Astrocyte (in vitro differentiated cells and primary cell): Measurements from ENCODE around the gene ZNF593OS. TPM values are rescaled to one million over a fixed set of nuclear protein-coding genes. Genes with fewer than 3 reads are reported as not detected.

ENCODE experiments used
- DNase-seq: peaks from one replicate; pipeline ENCODE4 v3.0.0-alpha.2; 2010; ENCODE audit warnings: low read depth
- FAIRE-seq: peaks from 2 replicates; lab custom pipeline; 2011; peaks lifted over from hg19 to GRCh38; lab: Jason Lieb, UNC
- H2AFZ ChIP-seq: 2 replicates; pipeline ENCODE4 v1.6.0; 2012; ENCODE audit warnings: low read depth, low read length, inconsistent platforms
- H3K27ac ChIP-seq: 2 replicates; pipeline ENCODE4 v1.5.1; 2011; ENCODE audit warnings: low read depth, low read length, inconsistent platforms
- H3K27me3 ChIP-seq: 2 replicates; pipeline ENCODE4 v1.6.0; 2011; ENCODE audit warnings: low read length, inconsistent platforms; ENCODE audit not compliant: insufficient read depth
- H3K36me3 ChIP-seq: 2 replicates; pipeline ENCODE4 v1.5.1; 2011; ENCODE audit warnings: low read length, inconsistent platforms; ENCODE audit not compliant: insufficient read depth
- H3K4me1 ChIP-seq: 2 replicates; pipeline ENCODE4 v1.5.1; 2011; ENCODE audit warnings: low read length, inconsistent platforms; ENCODE audit not compliant: insufficient read depth
- H3K4me2 ChIP-seq: 2 replicates; pipeline ENCODE4 v1.6.0; 2012; ENCODE audit warnings: low read length, inconsistent platforms
- H3K4me3 ChIP-seq: 2 replicates; pipeline ENCODE4 v1.5.1; 2011; ENCODE audit warnings: low read depth, mild to moderate bottlenecking, low read length, inconsistent platforms; ENCODE audit not compliant: insufficient read depth
- H3K79me2 ChIP-seq: 2 replicates; pipeline ENCODE4 v1.6.0; 2012; ENCODE audit warnings: mild to moderate bottlenecking, low read length, inconsistent platforms; ENCODE audit not compliant: insufficient read depth
- H3K9ac ChIP-seq: 2 replicates; pipeline ENCODE4 v1.6.0; 2012; ENCODE audit warnings: mild to moderate bottlenecking, low read length, inconsistent platforms
- H3K9me3 ChIP-seq: 2 replicates; pipeline ENCODE4 v1.5.1; 2012; ENCODE audit warnings: low read depth, mild to moderate bottlenecking, low read length, inconsistent platforms; ENCODE audit not compliant: insufficient read depth
- H4K20me1 ChIP-seq: 2 replicates; pipeline ENCODE4 v1.6.0; 2012; ENCODE audit warnings: low read length, inconsistent platforms; ENCODE audit not compliant: insufficient read depth
- H3K27ac Mint-ChIP-seq: one replicate; pipeline ENCODE4 v1.8.0; 2021; ENCODE audit warnings: mild to moderate bottlenecking, mixed read lengths; ENCODE audit not compliant: unreplicated experiment
- H3K27me3 Mint-ChIP-seq: one replicate; pipeline ENCODE4 v1.8.0; 2021; ENCODE audit warnings: low read depth, mixed read lengths; ENCODE audit not compliant: unreplicated experiment
- H3K36me3 Mint-ChIP-seq: one replicate; pipeline ENCODE4 v1.8.0; 2021; ENCODE audit warnings: low read depth, mixed read lengths; ENCODE audit not compliant: unreplicated experiment
- H3K4me1 Mint-ChIP-seq: one replicate; pipeline ENCODE4 v1.8.0; 2021; ENCODE audit warnings: low read depth, mixed read lengths; ENCODE audit not compliant: unreplicated experiment
- H3K4me3 Mint-ChIP-seq: one replicate; pipeline ENCODE4 v1.8.0; 2021; ENCODE audit warnings: mild to moderate bottlenecking, moderate library complexity, mixed read lengths; ENCODE audit not compliant: unreplicated experiment
- H3K9me3 Mint-ChIP-seq: one replicate; pipeline ENCODE4 v1.8.0; 2021; ENCODE audit warnings: mild to moderate bottlenecking, mixed read lengths; ENCODE audit not compliant: unreplicated experiment
- EZH2 ChIP-seq: IDR thresholded peaks from 2 replicates; pipeline ENCODE4 v1.6.1; 2012; ENCODE audit warnings: mild to moderate bottlenecking, low read length, inconsistent platforms; ENCODE audit not compliant: insufficient read depth
- total RNA-seq: library from RNA; stranded (reverse); gene quantifications from 2 replicates; pipeline ENCODE4 v1.2.1, GENCODE V29; 2021
- TF ChIP-seq, protein P1 (sequence below): IDR thresholded peaks from 2 replicates; pipeline ENCODE4 v1.5.1; 2011; ENCODE audit warnings: low read depth, mild to moderate bottlenecking, inconsistent platforms, low read length, moderate library complexity; ENCODE audit not compliant: insufficient read depth

Gene ZNF593OS
- total RNA-seq, 1 donor from 2014 or later, result not detected

DNA sequence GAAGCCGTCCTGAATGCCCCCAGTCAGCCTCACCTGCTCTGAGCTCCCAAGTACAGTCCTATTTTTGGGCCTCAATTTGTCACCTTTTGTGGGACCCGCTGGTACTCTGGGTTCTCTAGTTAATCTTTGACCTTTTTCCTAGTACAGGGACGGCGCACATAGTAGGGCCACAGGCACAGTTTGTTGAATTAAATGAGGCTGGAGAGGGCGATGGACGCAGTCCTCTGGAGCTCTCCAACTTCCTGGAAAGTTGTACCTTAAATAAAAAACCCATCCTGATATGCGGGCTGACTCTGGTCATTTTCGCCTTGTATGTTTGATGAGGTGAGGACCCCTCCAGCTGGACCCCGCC, 8.0 kb downstream of the ZNF593OS start:
- H3K27ac Mint-ChIP-seq, result no peak overlapping the region

DNA sequence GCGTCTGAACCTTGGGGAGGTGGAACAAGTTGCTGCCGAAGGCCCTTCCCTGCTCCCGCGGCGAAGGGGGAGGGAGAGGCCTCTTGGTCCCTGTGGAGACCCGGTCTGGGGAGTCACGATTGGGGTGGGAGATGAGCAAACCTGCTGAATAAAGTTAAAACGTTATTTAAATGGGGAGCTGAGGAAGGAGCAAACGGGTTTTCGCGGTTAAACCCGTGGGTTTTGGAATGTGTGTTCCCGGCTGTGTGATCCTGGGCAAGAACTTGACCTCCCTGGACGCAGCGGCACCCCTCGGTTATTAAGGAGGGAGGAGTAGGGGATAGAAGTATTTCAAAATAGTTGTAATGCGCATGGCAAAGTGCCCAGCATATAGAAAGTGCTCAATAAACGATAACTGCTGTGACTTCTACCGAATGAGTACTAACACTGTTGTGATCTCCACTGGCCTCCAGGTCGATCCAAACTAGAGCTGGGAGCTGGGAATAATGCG, 9.4 kb downstream of the ZNF593OS start:
- no peak for DNase-seq
- H3K4me1 Mint-ChIP-seq, result peaks cover 22% of the 10 kb centered on the region
- Histone ChIP-seq H3K79me2 (no peaks in the 10 kb centered on the region), H3K27ac (no peak overlapping the region), H4K20me1 (no peaks in the 10 kb centered on the region), H3K4me3 (peak overlapping the region; percentile 51), H3K4me1 (peaks cover 20% of the 10 kb centered on the region), H3K36me3 (no peaks in the 10 kb centered on the region), H3K4me2 (peak overlapping the region; percentile 86), H3K9ac (no peak overlapping the region), H3K27me3 (peaks cover 2% of the 10 kb centered on the region), H3K9me3 (no peaks in the 10 kb centered on the region), H2AFZ (peak overlapping the region; percentile 91)
- H3K27me3 Mint-ChIP-seq, result peaks cover 13% of the 10 kb centered on the region
- no peak for TF ChIP-seq EZH2
- TF ChIP-seq, protein P1, sequence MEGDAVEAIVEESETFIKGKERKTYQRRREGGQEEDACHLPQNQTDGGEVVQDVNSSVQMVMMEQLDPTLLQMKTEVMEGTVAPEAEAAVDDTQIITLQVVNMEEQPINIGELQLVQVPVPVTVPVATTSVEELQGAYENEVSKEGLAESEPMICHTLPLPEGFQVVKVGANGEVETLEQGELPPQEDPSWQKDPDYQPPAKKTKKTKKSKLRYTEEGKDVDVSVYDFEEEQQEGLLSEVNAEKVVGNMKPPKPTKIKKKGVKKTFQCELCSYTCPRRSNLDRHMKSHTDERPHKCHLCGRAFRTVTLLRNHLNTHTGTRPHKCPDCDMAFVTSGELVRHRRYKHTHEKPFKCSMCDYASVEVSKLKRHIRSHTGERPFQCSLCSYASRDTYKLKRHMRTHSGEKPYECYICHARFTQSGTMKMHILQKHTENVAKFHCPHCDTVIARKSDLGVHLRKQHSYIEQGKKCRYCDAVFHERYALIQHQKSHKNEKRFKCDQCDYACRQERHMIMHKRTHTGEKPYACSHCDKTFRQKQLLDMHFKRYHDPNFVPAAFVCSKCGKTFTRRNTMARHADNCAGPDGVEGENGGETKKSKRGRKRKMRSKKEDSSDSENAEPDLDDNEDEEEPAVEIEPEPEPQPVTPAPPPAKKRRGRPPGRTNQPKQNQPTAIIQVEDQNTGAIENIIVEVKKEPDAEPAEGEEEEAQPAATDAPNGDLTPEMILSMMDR, result no peak
- no peaks in the 10 kb centered on the region for H3K36me3 Mint-ChIP-seq
- peak overlapping the region; percentile 53 for H3K27ac Mint-ChIP-seq
- FAIRE-seq, result no peak
- peak overlapping the region; percentile 77 for H3K4me3 Mint-ChIP-seq
- H3K9me3 Mint-ChIP-seq, result no peaks in the 10 kb centered on the region

More for the DNA sequence above, 8.0 kb downstream of the ZNF593OS start:
- Histone ChIP-seq H4K20me1 (no peaks in the 10 kb centered on the region), H3K9me3 (no peaks in the 10 kb centered on the region), H3K36me3 (no peaks in the 10 kb centered on the region), H3K9ac (no peak overlapping the region), H3K4me2 (peak overlapping the region; percentile 80), H3K4me1 (peaks cover 20% of the 10 kb centered on the region), H3K27ac (no peak overlapping the region), H3K4me3 (no peak overlapping the region), H3K79me2 (no peaks in the 10 kb centered on the region), H3K27me3 (peaks cover 2% of the 10 kb centered on the region), H2AFZ (no peak overlapping the region)
- H3K4me1 Mint-ChIP-seq, result peaks cover 18% of the 10 kb centered on the region
- FAIRE-seq (no peak), DNase-seq (no peak)
- TF ChIP-seq, protein P1, result no peak
- TF ChIP-seq EZH2, result no peak
- H3K9me3 Mint-ChIP-seq, result no peaks in the 10 kb centered on the region
- peaks cover 4% of the 10 kb centered on the region for H3K27me3 Mint-ChIP-seq
- no peaks in the 10 kb centered on the region for H3K36me3 Mint-ChIP-seq
- peak overlapping the region; percentile 45 for H3K4me3 Mint-ChIP-seq

DNA sequence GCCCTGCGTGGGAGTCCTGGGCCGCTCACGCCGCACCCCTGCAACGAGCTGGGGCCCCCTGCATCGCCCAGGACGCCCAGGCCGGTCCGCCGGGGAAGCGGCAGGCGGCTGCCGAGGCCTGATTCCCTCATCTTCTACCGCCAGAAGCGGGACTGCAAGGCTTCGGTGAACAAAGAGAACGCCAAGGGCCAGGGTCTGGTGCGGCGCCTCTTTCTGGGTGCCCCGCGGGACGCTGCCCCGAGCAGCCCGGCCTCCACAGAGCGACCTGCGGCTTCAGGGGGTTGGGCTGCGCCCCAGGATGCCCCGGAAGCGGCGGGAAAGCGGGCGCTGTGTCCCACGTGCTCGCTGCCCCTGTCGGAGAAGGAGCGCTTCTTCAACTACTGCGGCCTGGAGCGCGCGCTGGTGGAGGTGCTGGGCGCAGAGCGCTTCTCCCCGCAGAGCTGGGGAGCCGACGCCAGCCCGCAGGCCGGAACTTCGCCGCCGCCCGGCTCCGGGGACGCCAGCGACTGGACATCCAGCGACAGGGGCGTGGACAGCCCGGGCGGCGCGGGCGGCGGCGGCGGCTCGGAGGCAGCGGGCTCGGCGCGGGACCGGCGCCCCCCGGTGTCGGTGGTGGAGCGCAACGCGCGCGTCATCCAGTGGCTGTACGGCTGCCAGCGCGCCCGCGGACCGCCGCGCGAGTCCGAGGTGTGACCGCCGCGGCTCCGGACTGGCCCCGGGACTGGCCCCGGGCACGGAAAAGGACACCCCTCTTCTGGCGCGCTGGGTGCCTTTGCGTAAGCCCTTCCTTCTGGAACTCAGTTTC, 10.0 kb downstream of the ZNF593OS start:
- H3K27ac ChIP-seq, result no peak overlapping the region
- Mint-ChIP-seq H3K9me3 (no peaks in the 10 kb centered on the region), H3K36me3 (no peaks in the 10 kb centered on the region), H3K27me3 (peaks cover 13% of the 10 kb centered on the region), H3K4me1 (peaks cover 22% of the 10 kb centered on the region), H3K27ac (peak overlapping the region; percentile 53), H3K4me3 (peak overlapping the region; percentile 77)
- no peaks in the 10 kb centered on the region for H4K20me1 ChIP-seq
- H3K4me2 ChIP-seq, result peak overlapping the region; percentile 86
- H3K4me1 ChIP-seq, result peaks cover 22% of the 10 kb centered on the region
- no peak overlapping the region for H3K9ac ChIP-seq
- peak; percentile 40 for DNase-seq
- FAIRE-seq, result no peak
- TF ChIP-seq, protein P1, result no peak
- no peak for TF ChIP-seq EZH2
- H3K27me3 ChIP-seq, result peaks cover 2% of the 10 kb centered on the region
- H2AFZ ChIP-seq, result peak overlapping the region; percentile 91
- peak overlapping the region; percentile 51 for H3K4me3 ChIP-seq
- H3K79me2 ChIP-seq, result no peaks in the 10 kb centered on the region
- H3K9me3 ChIP-seq, result no peaks in the 10 kb centered on the region
- no peaks in the 10 kb centered on the region for H3K36me3 ChIP-seq
